AG04450 (cell line): ENCODE results near the gene TANGO6. TPM values are rescaled to one million over a fixed set of nuclear protein-coding genes. Genes with fewer than 3 reads are reported as not detected.

Experiments used
- CTCF ChIA-PET: fragments of 300-600, 350-600 bp; formaldehyde crosslinking; extraction: SDS; loops from one replicate; lab custom pipeline; 2022; ENCODE audit warnings: antibody characterized with exemption, inconsistent platforms; lab: Charles Lee
- POLR2A ChIA-PET: fragments of 350-600 bp; formaldehyde crosslinking; extraction: SDS; loops from one replicate; lab custom pipeline; 2021; ENCODE audit warnings: antibody characterized with exemption, inconsistent platforms; lab: Yijun Ruan, JAX
- DNase-seq: peaks from one replicate; pipeline ENCODE4 v3.0.0-alpha.2; 2011; ENCODE audit warnings: low read depth, low spot score
- H3K27ac ChIP-seq: one replicate; pipeline ENCODE4 v1.5.1; 2012; ENCODE audit warnings: low read depth, low read length, control low read depth
- H3K27me3 ChIP-seq: one replicate; pipeline ENCODE4 v1.6.0; 2012; ENCODE audit warnings: low read length; ENCODE audit not compliant: control insufficient read depth, insufficient read depth
- H3K4me3 ChIP-seq: 2 replicates; pipeline ENCODE4 v1.5.1; 2011; ENCODE audit warnings: mild to moderate bottlenecking, low read depth, low read length, control low read depth
- H3K9me3 ChIP-seq: 2 replicates; pipeline ENCODE4 v1.5.1; 2012; ENCODE audit warnings: low read length; ENCODE audit not compliant: control insufficient read depth, insufficient read depth
- CTCF ChIP-seq: IDR thresholded peaks from 2 replicates; pipeline ENCODE4 v1.5.1; 2011; ENCODE audit warnings: low read depth, low read length, control low read depth, inconsistent platforms
- polyA plus RNA-seq: library from polyadenylated mRNA; depleted of rRNA; stranded (reverse); fragments of >200 nt; gene quantifications from 2 replicates; pipeline ENCODE4 v1.2.3, GENCODE V29; 2011

The TANGO6 gene
- polyA plus RNA-seq, 1 experiment: 11.6 TPM

GRCh38 chr16:69107316-69107962 lies 264.1 kb downstream of the TANGO6 start:
- ChIA-PET CTCF (interaction anchor here (1.6 kb wide), 1 partner anchor 260 kb away, joined by 5 read pairs; no protein-coding TSS in a partner anchor), POLR2A (no interaction called here)
- Histone ChIP-seq H3K4me3 (peak overlapping the region; percentile 62; the same call in 1 of the 2 replicates), H3K9me3 (no peaks in the 10 kb centered on the region; the same call in 1 of the 2 replicates), H3K27ac (no peak overlapping the region), H3K27me3 (peaks cover 2% of the 10 kb centered on the region)
- TF ChIP-seq CTCF: no peak
- DNase-seq: no peak

- Histone ChIP-seq H3K4me3 (no peak overlapping the region), H3K9me3 (no peaks in the 10 kb centered on the region; the same call in 1 of the 2 replicates), H3K27me3 (peaks cover 2% of the 10 kb centered on the region), H3K27ac (no peak overlapping the region)
- no peak for DNase-seq
- ChIA-PET POLR2A (interaction anchor here (0.6 kb wide), 1 partner anchor 16 kb away, joined by 12 read pairs; no protein-coding TSS in a partner anchor), CTCF (interaction anchor here (1.2 to 1.6 kb wide), 2 partner anchors 16 to 261 kb away, joined by 3 to 5 read pairs; no protein-coding TSS in a partner anchor)
- TF ChIP-seq CTCF: no peak
Observed at GRCh38 chr16:69108064-69108904, 265.0 kb downstream of the TANGO6 start.

- POLR2A ChIA-PET: interaction anchor here (0.6 kb wide), 1 partner anchor 16 kb away, joined by 12 read pairs; no protein-coding TSS in a partner anchor
- DNase-seq: no peak
- H3K9me3 ChIP-seq: no peaks in the 10 kb centered on the region; the same call in 1 of the 2 replicates
- TF ChIP-seq CTCF: no peak
- H3K27me3 ChIP-seq: peaks cover 2% of the 10 kb centered on the region
- H3K27ac ChIP-seq: no peak overlapping the region
- CTCF ChIA-PET: interaction anchor here (1.2 to 1.6 kb wide), 2 partner anchors 15 to 261 kb away, joined by 3 to 5 read pairs; no protein-coding TSS in a partner anchor
- H3K4me3 ChIP-seq: no peak overlapping the region
Observed at GRCh38 chr16:69108905-69109252, 265.5 kb downstream of the TANGO6 start.

GRCh38 chr16:69109486-69110270 lies 266.3 kb downstream of the TANGO6 start:
- DNase-seq: no peak
- TF ChIP-seq CTCF: no peak
- H3K4me3 ChIP-seq: no peak overlapping the region
- POLR2A ChIA-PET: no interaction called here
- peaks cover 2% of the 10 kb centered on the region for H3K27me3 ChIP-seq
- no peak overlapping the region for H3K27ac ChIP-seq
- CTCF ChIA-PET: interaction anchor here (0.5 to 0.9 kb wide), 3 partner anchors 41 to 263 kb away, joined by 3 to 4 read pairs (median 3); no protein-coding TSS in a partner anchor
- no peaks in the 10 kb centered on the region; the same call in 1 of the 2 replicates for H3K9me3 ChIP-seq
